Retinal pigment epithelial cell (primary cell): Measurements from ENCODE around the gene GJC2.

ENCODE experiments used
- DNase-seq: peaks from one replicate; pipeline ENCODE4 v3.0.0-alpha.2; 2010; ENCODE audit warnings: low read depth
- H3K4me3 ChIP-seq: 2 replicates; pipeline ENCODE4 v1.5.1; 2011; ENCODE audit warnings: mild to moderate bottlenecking, low read length, control low read depth, moderate library complexity
- CTCF ChIP-seq: conservative IDR thresholded peaks from 2 replicates; pipeline ENCODE4 v1.5.1; 2011; ENCODE audit warnings: low read depth, low read length, control low read depth, inconsistent platforms

The GJC2 gene

GRCh38 chr1:228145463-228146416 lies 4.0 kb upstream of the GJC2 start:
- no peak for DNase-seq
- no peak for TF ChIP-seq CTCF
- H3K4me3 ChIP-seq, result no peak overlapping the region

GRCh38 chr1:228146417-228147150 lies 3.1 kb upstream of the GJC2 start:
- no peak for TF ChIP-seq CTCF
- H3K4me3 ChIP-seq, result no peak overlapping the region
- no peak for DNase-seq

- H3K4me3 ChIP-seq, result no peak overlapping the region
- TF ChIP-seq CTCF, result no peak
- no peak for DNase-seq
Measured at GRCh38 chr1:228147151-228147693, 2.5 kb upstream of the GJC2 start.

- no peak overlapping the region for H3K4me3 ChIP-seq
- no peak for TF ChIP-seq CTCF
- no peak for DNase-seq
Measured at GRCh38 chr1:228147768-228148167, 2.0 kb upstream of the GJC2 start.

DNA sequence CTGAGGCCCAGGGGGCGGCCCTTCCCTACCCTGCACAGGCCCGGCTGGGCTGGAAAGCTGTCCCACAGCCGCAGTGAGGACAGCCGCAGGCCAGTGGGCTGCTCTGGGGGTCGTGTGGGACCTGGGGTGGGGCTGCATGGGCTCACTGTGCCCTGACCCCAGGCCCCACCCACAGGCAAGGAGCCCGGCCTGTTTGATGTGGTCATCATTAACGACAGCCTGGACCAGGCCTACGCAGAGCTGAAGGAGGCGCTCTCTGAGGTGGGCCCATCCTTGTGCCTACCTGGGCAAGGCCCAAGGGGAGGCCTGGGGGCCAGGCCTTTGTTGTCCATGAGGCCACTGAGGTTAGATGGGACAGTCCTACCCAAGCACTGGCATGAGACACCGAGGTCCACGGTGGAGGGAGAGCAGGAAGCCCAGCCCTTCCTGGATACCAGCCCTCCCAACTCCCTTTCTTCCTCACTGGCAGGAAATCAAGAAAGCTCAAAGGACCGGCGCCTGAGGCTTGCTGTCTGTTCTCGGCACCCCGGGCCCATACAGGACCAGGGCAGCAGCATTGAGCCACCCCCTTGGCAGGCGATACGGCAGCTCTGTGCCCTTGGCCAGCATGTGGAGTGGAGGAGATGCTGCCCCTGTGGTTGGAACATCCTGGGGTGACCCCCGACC lies 1.4 kb upstream of the GJC2 start:
- no peak for DNase-seq

More for the DNA sequence above, 1.4 kb upstream of the GJC2 start:
- TF ChIP-seq CTCF, result no peak
- H3K4me3 ChIP-seq, result no peak overlapping the region
